KMS-11 (cell line): ENCODE results near the gene MTMR11.
A peak's percentile ranks its signal among the peaks of the same experiment; 100 is the strongest.

ENCODE experiments used
- H2AFZ ChIP-seq: fragments of 200-600 bp; sonication (generic); 2 replicates; pipeline ENCODE4 v1.6.1; 2016; ENCODE audit warnings: antibody characterized with exemption, mixed run types, low read depth
- H3K27ac ChIP-seq: fragments of 200-600 bp; sonication (generic); 2 replicates; pipeline ENCODE4 v1.6.1; 2016; ENCODE audit warnings: mild to moderate bottlenecking, mixed run types
- H3K27me3 ChIP-seq: fragments of 200-600 bp; sonication (generic); 2 replicates; pipeline ENCODE4 v1.6.1; 2017; ENCODE audit warnings: mild to moderate bottlenecking, low read depth, mixed run types, moderate library complexity; ENCODE audit not compliant: insufficient read depth
- H3K36me3 ChIP-seq: fragments of 200-600 bp; sonication (generic); 2 replicates; pipeline ENCODE4 v1.6.1; 2017; ENCODE audit warnings: mild to moderate bottlenecking, mixed run types; ENCODE audit not compliant: insufficient read depth
- H3K4me1 ChIP-seq: fragments of 200-600 bp; sonication (generic); 2 replicates; pipeline ENCODE4 v1.6.1; 2016; ENCODE audit warnings: mild to moderate bottlenecking, low read depth, mixed run types; ENCODE audit not compliant: poor library complexity, severe bottlenecking
- H3K4me2 ChIP-seq: fragments of 200-600 bp; sonication (generic); 2 replicates; pipeline ENCODE4 v1.7.0; 2016; ENCODE audit warnings: mild to moderate bottlenecking, mixed run types
- H3K4me3 ChIP-seq: fragments of 200-600 bp; sonication (generic); IDR thresholded peaks from 2 replicates; pipeline ENCODE4 v1.6.1; 2017; ENCODE audit warnings: low read depth, low read length, mixed read lengths; ENCODE audit not compliant: insufficient read depth
- H3K79me2 ChIP-seq: fragments of 200-600 bp; sonication (generic); 2 replicates; pipeline ENCODE4 v1.6.1; 2016; ENCODE audit warnings: low read depth, mixed run types; ENCODE audit not compliant: insufficient read depth
- H3K9ac ChIP-seq: fragments of 200-600 bp; sonication (generic); 2 replicates; pipeline ENCODE4 v1.6.1; 2016; ENCODE audit warnings: mild to moderate bottlenecking, mixed run types
- H4K20me1 ChIP-seq: fragments of 200-600 bp; sonication (generic); 2 replicates; pipeline ENCODE4 v1.6.1; 2016; ENCODE audit warnings: mild to moderate bottlenecking, mixed run types; ENCODE audit not compliant: insufficient read depth
- TF ChIP-seq, protein P1 (sequence below): fragments of 200-600 bp; sonication (generic); conservative IDR thresholded peaks from 2 replicates; pipeline ENCODE4 v1.6.1; 2017; ENCODE audit warnings: low read depth, mild to moderate bottlenecking, antibody characterized with exemption, low read length, moderate library complexity, mixed read lengths

The MTMR11 gene

DNA sequence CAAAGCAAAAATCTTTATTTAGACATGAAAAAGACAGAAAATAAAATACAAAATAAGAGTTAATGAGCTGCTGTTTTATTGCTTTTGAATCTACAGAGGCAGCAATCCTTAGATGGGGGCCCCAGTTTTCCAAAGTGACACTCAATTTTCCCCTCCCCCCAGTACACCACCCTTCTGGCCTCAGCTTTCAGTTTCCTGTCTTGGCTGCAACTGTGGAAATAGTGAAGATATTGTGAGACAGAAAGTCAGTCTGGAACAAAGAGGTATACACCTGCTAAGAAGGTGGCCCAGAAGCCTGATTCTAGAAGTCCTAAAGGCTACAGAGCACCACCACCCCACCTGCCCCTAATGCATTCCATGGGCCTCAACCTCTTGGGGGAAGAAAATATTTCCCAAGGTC is 1.1 kb upstream of the MTMR11 start:
- Histone ChIP-seq H2AFZ (no peak overlapping the region), H3K27me3 (no peaks in the 10 kb centered on the region), H3K4me3 (no peak overlapping the region), H3K79me2 (no peaks in the 10 kb centered on the region), H3K4me2 (peak overlapping the region; percentile 74), H3K9ac (peak overlapping the region; percentile 8; the same call in 1 of the 2 replicates), H3K27ac (peak overlapping the region; percentile 32), H3K36me3 (no peaks in the 10 kb centered on the region), H3K4me1 (peaks cover 48% of the 10 kb centered on the region), H4K20me1 (no peaks in the 10 kb centered on the region)
- TF ChIP-seq, protein P1, sequence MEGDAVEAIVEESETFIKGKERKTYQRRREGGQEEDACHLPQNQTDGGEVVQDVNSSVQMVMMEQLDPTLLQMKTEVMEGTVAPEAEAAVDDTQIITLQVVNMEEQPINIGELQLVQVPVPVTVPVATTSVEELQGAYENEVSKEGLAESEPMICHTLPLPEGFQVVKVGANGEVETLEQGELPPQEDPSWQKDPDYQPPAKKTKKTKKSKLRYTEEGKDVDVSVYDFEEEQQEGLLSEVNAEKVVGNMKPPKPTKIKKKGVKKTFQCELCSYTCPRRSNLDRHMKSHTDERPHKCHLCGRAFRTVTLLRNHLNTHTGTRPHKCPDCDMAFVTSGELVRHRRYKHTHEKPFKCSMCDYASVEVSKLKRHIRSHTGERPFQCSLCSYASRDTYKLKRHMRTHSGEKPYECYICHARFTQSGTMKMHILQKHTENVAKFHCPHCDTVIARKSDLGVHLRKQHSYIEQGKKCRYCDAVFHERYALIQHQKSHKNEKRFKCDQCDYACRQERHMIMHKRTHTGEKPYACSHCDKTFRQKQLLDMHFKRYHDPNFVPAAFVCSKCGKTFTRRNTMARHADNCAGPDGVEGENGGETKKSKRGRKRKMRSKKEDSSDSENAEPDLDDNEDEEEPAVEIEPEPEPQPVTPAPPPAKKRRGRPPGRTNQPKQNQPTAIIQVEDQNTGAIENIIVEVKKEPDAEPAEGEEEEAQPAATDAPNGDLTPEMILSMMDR, result no peak

DNA sequence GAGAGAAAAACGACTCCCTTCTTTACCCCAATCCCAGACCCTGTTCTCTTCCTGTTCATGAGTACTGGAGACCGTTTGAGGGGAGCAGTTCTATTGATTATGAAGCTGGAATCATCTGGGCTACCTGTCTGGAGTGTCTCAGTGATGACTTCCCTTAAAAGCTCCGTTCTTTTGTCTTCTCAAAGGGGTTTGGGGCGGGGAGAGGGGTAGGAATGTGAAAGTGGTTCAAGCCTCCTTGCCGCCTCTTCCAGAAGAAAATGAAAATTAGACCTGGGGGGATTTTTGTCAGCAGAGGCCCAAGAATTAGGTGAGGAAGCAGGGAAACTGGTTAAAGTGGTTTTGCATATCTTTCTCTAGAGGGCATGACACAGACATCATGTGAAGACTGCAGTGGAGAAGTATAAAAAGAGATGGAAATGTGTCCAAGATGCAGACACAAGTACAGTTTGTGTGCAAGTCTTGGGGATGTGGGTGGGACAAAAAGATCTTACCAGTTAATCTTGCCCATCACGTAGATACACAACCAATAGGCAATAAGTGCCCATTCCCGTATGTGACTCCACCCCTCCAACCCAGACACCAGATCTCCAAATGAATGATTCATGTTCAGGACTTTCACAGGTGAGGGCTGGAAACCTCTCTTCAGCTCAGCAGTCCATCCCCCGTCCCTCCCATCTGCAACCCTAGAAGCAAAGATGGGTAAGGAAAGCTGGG is 470 bp upstream of the MTMR11 start:
- Histone ChIP-seq H4K20me1 (no peaks in the 10 kb centered on the region), H3K9ac (no peak overlapping the region), H3K36me3 (no peaks in the 10 kb centered on the region), H3K27me3 (no peaks in the 10 kb centered on the region), H3K4me3 (no peak overlapping the region), H2AFZ (no peak overlapping the region), H3K27ac (peak overlapping the region; percentile 32), H3K4me2 (peak overlapping the region; percentile 74), H3K4me1 (peaks cover 45% of the 10 kb centered on the region), H3K79me2 (no peaks in the 10 kb centered on the region)
- TF ChIP-seq, protein P1, result 0 out of 2 replicates have a peak, but pooled peaks have one; percentile 20

DNA sequence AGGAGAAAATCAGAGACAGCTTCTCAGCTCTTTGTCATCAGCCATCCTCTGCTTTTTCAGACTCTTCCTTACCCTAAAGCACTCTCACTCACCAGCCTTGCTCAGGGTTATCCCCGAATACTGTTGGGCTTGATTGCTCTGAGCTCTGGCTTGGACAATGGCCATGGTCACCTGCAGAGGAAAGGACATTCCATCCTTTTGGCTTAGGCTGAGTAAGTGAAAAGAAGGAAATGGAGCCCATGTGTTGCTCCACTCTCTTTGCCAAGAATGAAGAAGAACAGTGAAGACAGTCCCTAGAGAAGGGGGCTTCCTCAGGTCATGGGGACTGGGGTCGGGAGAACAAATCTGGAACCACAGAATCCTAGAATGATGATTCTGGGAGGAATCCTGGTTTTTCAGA is 2.3 kb downstream of the MTMR11 start:
- Histone ChIP-seq H3K9ac (no peak overlapping the region), H3K27me3 (no peaks in the 10 kb centered on the region), H3K4me1 (peaks cover 30% of the 10 kb centered on the region), H3K4me2 (no peak overlapping the region), H4K20me1 (no peaks in the 10 kb centered on the region), H3K27ac (no peak overlapping the region), H2AFZ (no peak overlapping the region), H3K36me3 (no peaks in the 10 kb centered on the region), H3K4me3 (no peak overlapping the region), H3K79me2 (no peaks in the 10 kb centered on the region)
- TF ChIP-seq, protein P1, result no peak

DNA sequence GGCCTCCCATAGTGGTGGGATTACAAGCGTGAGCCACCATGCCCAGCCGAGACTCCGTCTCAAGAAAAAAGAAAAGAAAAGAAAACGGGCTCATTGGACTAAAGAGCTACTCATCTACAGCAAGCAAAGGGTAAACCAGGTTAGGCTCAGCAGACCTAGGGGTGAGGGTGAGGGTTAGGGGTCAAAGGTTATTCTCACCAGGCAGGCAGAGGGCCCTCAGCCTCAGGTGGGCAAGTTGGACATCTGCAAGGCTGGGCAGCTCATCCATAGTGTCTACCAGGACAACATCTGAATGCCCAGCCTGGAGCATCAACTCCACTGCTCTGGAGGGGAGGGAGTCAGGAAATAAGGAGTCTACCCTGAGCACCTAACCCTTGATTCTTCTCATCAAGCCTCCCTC is 3.5 kb downstream of the MTMR11 start:
- TF ChIP-seq, protein P1, result no peak
- Histone ChIP-seq H3K27me3 (no peaks in the 10 kb centered on the region), H3K4me1 (peaks cover 29% of the 10 kb centered on the region), H3K36me3 (no peaks in the 10 kb centered on the region), H3K27ac (no peak overlapping the region), H4K20me1 (no peaks in the 10 kb centered on the region), H3K4me3 (no peak overlapping the region), H3K4me2 (no peak overlapping the region), H3K9ac (no peak overlapping the region), H3K79me2 (no peaks in the 10 kb centered on the region), H2AFZ (no peak overlapping the region)
